Osteocyte (in vitro differentiated cells): ENCODE data around the gene MAPT. TPM values are rescaled to one million over a fixed set of nuclear protein-coding genes. Genes with fewer than 3 reads are reported as not detected.
"Not testable (repeated sequence)": the region's sequence is repeated elsewhere in the genome, so short reads cannot be mapped to it uniquely, and the experiment has no call there.

Experiments used
- DNase-seq: peaks from one replicate; pipeline ENCODE4 v3.0.0; 2021; ENCODE audit warnings: mixed read lengths; ENCODE audit not compliant: unreplicated experiment; ENCODE audit errors: extremely low spot score
- H3K27ac Mint-ChIP-seq: one replicate; pipeline ENCODE4 v1.8.0; 2021; ENCODE audit warnings: mild to moderate bottlenecking, mixed read lengths; ENCODE audit not compliant: unreplicated experiment
- H3K27me3 Mint-ChIP-seq: one replicate; pipeline ENCODE4 v1.8.0; 2021; ENCODE audit warnings: mixed read lengths; ENCODE audit not compliant: unreplicated experiment
- H3K36me3 Mint-ChIP-seq: one replicate; pipeline ENCODE4 v1.8.0; 2021; ENCODE audit warnings: mixed read lengths; ENCODE audit not compliant: unreplicated experiment
- H3K4me1 Mint-ChIP-seq: one replicate; pipeline ENCODE4 v1.8.0; 2021; ENCODE audit warnings: mixed read lengths; ENCODE audit not compliant: unreplicated experiment
- H3K4me3 Mint-ChIP-seq: one replicate; pipeline ENCODE4 v1.8.0; 2021; ENCODE audit warnings: mild to moderate bottlenecking, moderate library complexity, mixed read lengths; ENCODE audit not compliant: unreplicated experiment
- H3K9me3 Mint-ChIP-seq: one replicate; pipeline ENCODE4 v1.8.0; 2021; ENCODE audit warnings: mixed read lengths; ENCODE audit not compliant: unreplicated experiment
- total RNA-seq: library from RNA; stranded (reverse); gene quantifications from 2 replicates; pipeline ENCODE4 v1.2.1, GENCODE V29; 2021
- TF ChIP-seq, protein P1 (sequence below): fragments of 200-600 bp; sonication (generic); IDR thresholded peaks from 2 replicates; pipeline ENCODE4 v1.5.0; 2021; ENCODE audit warnings: antibody characterized with exemption, mild to moderate bottlenecking, moderate library complexity

Gene MAPT
- total RNA-seq, 1 donor from 2014 or later, result 1.6 TPM

DNA sequence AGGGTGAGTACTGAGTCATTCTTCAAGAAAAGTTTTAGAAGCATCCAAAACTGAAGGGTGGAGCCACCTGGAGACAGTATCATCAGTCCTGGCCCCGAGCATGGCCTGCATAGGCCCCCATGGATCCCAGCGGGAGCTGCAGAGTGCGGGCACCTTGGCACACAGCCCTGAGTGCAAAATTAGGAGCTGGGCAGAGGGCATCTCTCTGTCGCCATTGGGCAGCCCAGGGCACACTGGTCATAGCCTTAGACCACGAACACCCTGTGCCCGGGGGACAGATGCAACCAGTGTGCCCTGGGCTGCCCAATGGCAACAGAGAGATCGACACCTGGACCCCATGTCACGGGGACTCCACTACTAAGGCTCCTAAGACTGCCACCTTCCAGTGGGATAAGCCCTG lies 14.6 kb downstream of the MAPT start:
- DNase-seq, result no peak
- H3K4me1 Mint-ChIP-seq, result no peaks in the 10 kb centered on the region
- TF ChIP-seq, protein P1, sequence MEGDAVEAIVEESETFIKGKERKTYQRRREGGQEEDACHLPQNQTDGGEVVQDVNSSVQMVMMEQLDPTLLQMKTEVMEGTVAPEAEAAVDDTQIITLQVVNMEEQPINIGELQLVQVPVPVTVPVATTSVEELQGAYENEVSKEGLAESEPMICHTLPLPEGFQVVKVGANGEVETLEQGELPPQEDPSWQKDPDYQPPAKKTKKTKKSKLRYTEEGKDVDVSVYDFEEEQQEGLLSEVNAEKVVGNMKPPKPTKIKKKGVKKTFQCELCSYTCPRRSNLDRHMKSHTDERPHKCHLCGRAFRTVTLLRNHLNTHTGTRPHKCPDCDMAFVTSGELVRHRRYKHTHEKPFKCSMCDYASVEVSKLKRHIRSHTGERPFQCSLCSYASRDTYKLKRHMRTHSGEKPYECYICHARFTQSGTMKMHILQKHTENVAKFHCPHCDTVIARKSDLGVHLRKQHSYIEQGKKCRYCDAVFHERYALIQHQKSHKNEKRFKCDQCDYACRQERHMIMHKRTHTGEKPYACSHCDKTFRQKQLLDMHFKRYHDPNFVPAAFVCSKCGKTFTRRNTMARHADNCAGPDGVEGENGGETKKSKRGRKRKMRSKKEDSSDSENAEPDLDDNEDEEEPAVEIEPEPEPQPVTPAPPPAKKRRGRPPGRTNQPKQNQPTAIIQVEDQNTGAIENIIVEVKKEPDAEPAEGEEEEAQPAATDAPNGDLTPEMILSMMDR, result no peak
- H3K27me3 Mint-ChIP-seq, result peaks cover 59% of the 10 kb centered on the region
- no peak overlapping the region for H3K4me3 Mint-ChIP-seq
- peaks cover 3% of the 10 kb centered on the region for H3K36me3 Mint-ChIP-seq
- H3K27ac Mint-ChIP-seq, result no peak overlapping the region
- H3K9me3 Mint-ChIP-seq, result peaks cover 9% of the 10 kb centered on the region

DNA sequence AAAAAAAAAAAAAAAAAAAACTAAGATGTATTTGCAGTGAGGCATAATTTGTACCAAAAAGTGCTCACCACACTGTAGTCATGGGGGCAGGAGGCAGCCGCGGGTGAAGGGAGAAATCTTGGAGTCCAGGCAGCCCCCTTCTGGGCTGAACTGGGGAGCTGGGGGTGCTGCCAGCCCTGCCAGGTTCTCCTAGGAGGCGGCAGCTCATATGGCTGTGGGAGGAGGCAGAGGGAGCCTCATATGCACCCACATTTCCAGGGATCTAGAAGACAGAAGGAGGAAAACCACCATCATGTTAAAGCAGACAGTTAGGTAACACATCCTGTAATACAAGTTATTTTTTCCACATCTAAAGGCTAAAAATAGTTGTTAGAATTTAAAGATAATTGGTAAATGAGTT lies 16.3 kb downstream of the MAPT start:
- Mint-ChIP-seq H3K9me3 (peaks cover 9% of the 10 kb centered on the region), H3K27ac (no peak overlapping the region), H3K4me3 (no peak overlapping the region), H3K4me1 (no peaks in the 10 kb centered on the region), H3K36me3 (peaks cover 3% of the 10 kb centered on the region), H3K27me3 (peaks cover 63% of the 10 kb centered on the region)
- TF ChIP-seq, protein P1, result no peak
- no peak for DNase-seq

DNA sequence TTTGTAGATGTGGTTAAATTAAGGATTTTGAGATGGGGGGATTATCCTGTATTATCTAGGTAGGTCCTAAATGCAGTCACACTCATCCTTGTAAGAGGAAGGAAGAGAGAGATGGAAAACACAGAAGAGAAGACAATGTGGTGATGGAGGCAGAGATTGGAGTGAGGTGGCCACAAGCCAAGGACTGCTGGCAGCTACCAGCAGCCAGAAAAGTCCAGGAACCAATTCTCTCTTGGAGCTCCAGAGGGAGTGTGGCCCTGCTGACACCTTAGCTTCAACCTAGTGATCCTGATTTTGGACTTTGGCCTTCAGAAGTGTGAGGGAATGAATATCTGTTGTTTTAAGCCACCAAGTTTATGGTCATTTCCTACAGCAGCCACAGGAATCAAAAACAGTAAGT lies 18.0 kb downstream of the MAPT start:
- H3K9me3 Mint-ChIP-seq, result peaks cover 9% of the 10 kb centered on the region
- no peak for DNase-seq
- H3K27me3 Mint-ChIP-seq, result peaks cover 62% of the 10 kb centered on the region
- H3K4me3 Mint-ChIP-seq, result no peak overlapping the region
- H3K4me1 Mint-ChIP-seq, result no peaks in the 10 kb centered on the region
- peaks cover 3% of the 10 kb centered on the region for H3K36me3 Mint-ChIP-seq
- TF ChIP-seq, protein P1, result no peak
- no peak overlapping the region for H3K27ac Mint-ChIP-seq

DNA sequence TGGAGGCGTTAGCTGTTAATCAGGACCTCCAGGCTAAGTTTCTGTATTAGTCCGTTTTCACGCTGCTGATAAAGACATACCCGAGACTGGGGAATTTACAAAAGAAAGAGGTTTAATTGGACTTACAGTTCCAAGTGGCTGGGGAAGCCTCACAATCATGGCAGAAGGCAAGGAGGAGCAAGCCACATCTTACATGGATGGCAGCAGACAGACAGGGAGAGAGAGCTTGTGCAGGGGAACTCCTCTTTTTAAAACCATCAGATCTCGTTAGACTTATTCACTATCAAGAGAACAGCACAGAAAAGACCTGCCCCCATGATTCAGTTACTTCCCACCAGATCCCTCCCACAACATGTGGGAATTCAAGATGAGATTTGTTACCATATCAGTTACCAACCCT lies 18.7 kb downstream of the MAPT start:
- H3K4me1 Mint-ChIP-seq, H3K9me3 Mint-ChIP-seq, H3K36me3 Mint-ChIP-seq, DNase-seq, H3K27ac Mint-ChIP-seq, H3K4me3 Mint-ChIP-seq: not testable (repeated sequence)
- H3K27me3 Mint-ChIP-seq, result peaks cover 60% of the 10 kb centered on the region

DNA sequence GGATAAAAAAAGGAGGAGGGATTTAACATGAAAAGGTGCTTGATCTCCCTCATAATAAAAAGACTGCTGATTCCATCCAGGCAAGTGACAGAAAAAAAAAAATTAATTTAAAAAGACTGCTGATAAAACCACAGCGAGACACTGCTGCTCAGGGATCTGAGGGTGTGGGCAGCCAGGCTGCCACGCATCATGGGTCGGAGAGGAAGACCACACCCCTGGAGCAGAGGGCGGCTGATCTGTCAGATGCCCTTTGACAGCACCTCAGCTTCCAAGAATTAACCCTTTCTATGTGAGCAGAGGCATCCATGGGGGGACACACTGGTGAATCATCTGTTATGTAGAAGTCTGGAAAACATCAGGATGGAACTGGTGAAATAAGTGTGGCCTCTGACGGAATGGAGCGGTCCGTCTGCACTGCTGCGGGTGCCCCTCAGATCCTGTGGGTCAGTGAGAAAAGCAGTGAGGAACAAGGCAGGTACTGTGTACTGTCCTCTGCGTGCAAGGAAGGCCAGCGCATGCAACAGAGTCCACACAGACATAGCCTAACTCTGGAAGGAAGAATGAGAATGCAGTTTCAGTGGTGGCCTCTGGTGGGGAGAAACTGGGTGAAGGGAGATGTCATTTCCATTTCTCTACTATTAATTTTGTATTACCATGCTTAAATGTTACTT lies 19.8 kb downstream of the MAPT start:
- Mint-ChIP-seq H3K27me3 (peaks cover 53% of the 10 kb centered on the region), H3K4me1 (no peaks in the 10 kb centered on the region), H3K27ac (no peak overlapping the region), H3K9me3 (peaks cover 9% of the 10 kb centered on the region), H3K4me3 (no peak overlapping the region), H3K36me3 (peaks cover 3% of the 10 kb centered on the region)
- no peak for DNase-seq
- TF ChIP-seq, protein P1, result no peak
